Transverse colon (tissue), 4 donors: Measurements from ENCODE around the gene MAPK13. TPM values are rescaled to one million over a fixed set of nuclear protein-coding genes. Genes with fewer than 3 reads are reported as not detected.

ENCODE experiments used
- DNase-seq: peaks from one replicate; pipeline ENCODE4 v3.0.0-alpha.2; 2019
- H3K27ac ChIP-seq, 4 donors: fragments of 200-600 bp; sonication (generic); 2 replicates each; pipeline ENCODE4 v1.5.1; 2016 to 2018; ENCODE audit warnings: inconsistent platforms in 4 of 4
- H3K27me3 ChIP-seq: fragments of 200-600 bp; sonication (generic); 2 replicates; pipeline ENCODE4 v1.5.1; 2017; ENCODE audit warnings: inconsistent platforms
- H3K36me3 ChIP-seq, 4 donors: fragments of 200-600 bp; sonication (generic); 2 replicates each; pipeline ENCODE4 v1.5.1; 2017 to 2019; ENCODE audit warnings: inconsistent platforms in 4 of 4
- H3K4me1 ChIP-seq, 4 donors: fragments of 200-600 bp; sonication (generic); 2 replicates each; pipeline ENCODE4 v1.5.1; 2017 to 2020; ENCODE audit warnings: inconsistent platforms in 4 of 4
- H3K4me3 ChIP-seq, 4 donors: fragments of 200-600 bp; sonication (generic); 1 replicate in 1 of 4; 2 replicates in 3 of 4; pipeline versions ENCODE4 v1.5.1 to v1.6.1; 2017 to 2019; ENCODE audit warnings: inconsistent platforms in 4 of 4
- H3K9me3 ChIP-seq, 2 donors: fragments of 200-600 bp; sonication (generic); 2 replicates each; pipeline ENCODE4 v1.5.1; 2017 to 2019; ENCODE audit warnings: inconsistent platforms in 2 of 2
- EP300 ChIP-seq: sonication (generic); formaldehyde crosslinking; IDR thresholded peaks from one replicate; pipeline ENCODE4 v1.6.1; 2017; ENCODE audit warnings: antibody characterized with exemption, low read depth
- POLR2A ChIP-seq: fragments of 450-650 bp; IDR thresholded peaks from one replicate; pipeline ENCODE4 v1.6.1; 2016; ENCODE audit warnings: antibody characterized with exemption, mild to moderate bottlenecking, moderate library complexity
- POLR2AphosphoS5 ChIP-seq, 3 donors: sonication (generic); formaldehyde crosslinking; IDR thresholded peaks; one replicate each; pipeline ENCODE4 v1.6.1; 2016; ENCODE audit warnings: antibody characterized with exemption in 3 of 3
- WGBS, 2 donors: methylation state at CpG; one replicate each; pipeline ENCODE4 v1.1.5; 2018; ENCODE audit warnings: low coverage in 1 of 2; 5-methylcytosine and 5-hydroxymethylcytosine counted together
- in situ Hi-C, 4 donors: fragments of 200-750 bp; cut with MboI; loops; one replicate each; pipeline versions ENCODE4 v1.15.0 to v1.15.1; 2017; ENCODE audit warnings: low sequenced_read_pairs in 3 of 4, low pct_ligation_motif_present in 1 of 4, low pct_unique_long_range_greater_than_20kb in 1 of 4
- intact Hi-C: fragments of 100-400 bp; cut with DNase I; formaldehyde crosslinking; loops from one replicate; pipeline ENCODE4 v1.15.1; 2023; ENCODE audit warnings: low total_unique reads
- total RNA-seq, 4 donors: library from RNA; depleted of rRNA; stranded (reverse); fragments of >200 nt; gene quantifications; one replicate each; pipeline ENCODE4 v1.1.0, GENCODE V29; 2016
- TF ChIP-seq, protein P1 (sequence below), 5 experiments: fragments of 200-600 bp in 3 of 5; fragments of 450-650 bp in 2 of 5; sonication (generic) in 3 of 5; IDR thresholded peaks; 1 replicate in 2 of 5; 2 replicates in 3 of 5; pipeline ENCODE4 v1.5.1; 2016 to 2017; ENCODE audit warnings: antibody characterized with exemption in 5 of 5, inconsistent platforms in 3 of 5, mild to moderate bottlenecking in 2 of 5, moderate library complexity in 1 of 5

Gene MAPK13
- total RNA-seq, 4 donors from 2014 or later, result 67.7 to 200 (median 146) TPM

DNA sequence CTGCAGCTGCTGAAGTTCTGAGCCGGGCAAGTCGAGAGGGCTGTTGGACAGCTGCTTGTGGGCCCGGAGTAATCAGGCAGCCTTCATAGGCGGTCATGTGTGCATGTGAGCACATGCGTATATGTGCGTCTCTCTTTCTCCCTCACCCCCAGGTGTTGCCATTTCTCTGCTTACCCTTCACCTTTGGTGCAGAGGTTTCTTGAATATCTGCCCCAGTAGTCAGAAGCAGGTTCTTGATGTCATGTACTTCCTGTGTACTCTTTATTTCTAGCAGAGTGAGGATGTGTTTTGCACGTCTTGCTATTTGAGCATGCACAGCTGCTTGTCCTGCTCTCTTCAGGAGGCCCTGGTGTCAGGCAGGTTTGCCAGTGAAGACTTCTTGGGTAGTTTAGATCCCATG, 21.2 kb upstream of the MAPK13 start:
- peak overlapping the region in 1 of 4 donors; percentile 24 for H3K27ac ChIP-seq
- H3K36me3 ChIP-seq, result peaks cover 0 to 38% (median 3%) of the 10 kb centered on the region in 4 donors
- intact Hi-C loops (no loop called here), in situ Hi-C loops (loop anchor here in 1 of 4 donors (25.0 kb wide), 1 partner anchor 253 kb away; no protein-coding TSS in a partner anchor)
- 70 to 81% methylated on average over 7 of the region's 7 CpGs for WGBS, 2 donors
- H3K4me3 ChIP-seq, result no peak overlapping the region
- TF ChIP-seq, protein P1, sequence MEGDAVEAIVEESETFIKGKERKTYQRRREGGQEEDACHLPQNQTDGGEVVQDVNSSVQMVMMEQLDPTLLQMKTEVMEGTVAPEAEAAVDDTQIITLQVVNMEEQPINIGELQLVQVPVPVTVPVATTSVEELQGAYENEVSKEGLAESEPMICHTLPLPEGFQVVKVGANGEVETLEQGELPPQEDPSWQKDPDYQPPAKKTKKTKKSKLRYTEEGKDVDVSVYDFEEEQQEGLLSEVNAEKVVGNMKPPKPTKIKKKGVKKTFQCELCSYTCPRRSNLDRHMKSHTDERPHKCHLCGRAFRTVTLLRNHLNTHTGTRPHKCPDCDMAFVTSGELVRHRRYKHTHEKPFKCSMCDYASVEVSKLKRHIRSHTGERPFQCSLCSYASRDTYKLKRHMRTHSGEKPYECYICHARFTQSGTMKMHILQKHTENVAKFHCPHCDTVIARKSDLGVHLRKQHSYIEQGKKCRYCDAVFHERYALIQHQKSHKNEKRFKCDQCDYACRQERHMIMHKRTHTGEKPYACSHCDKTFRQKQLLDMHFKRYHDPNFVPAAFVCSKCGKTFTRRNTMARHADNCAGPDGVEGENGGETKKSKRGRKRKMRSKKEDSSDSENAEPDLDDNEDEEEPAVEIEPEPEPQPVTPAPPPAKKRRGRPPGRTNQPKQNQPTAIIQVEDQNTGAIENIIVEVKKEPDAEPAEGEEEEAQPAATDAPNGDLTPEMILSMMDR (IDR thresholded peaks at IDR 0.05), result no peak
- TF ChIP-seq POLR2AphosphoS5 (IDR thresholded peaks at IDR 0.05), result peak in 1 of 3 donors; percentile 12
- no peak for TF ChIP-seq EP300
- peak; percentile 18 for TF ChIP-seq POLR2A
- no peak for DNase-seq
- peaks cover 0 to 23% (median 2%) of the 10 kb centered on the region in 4 donors for H3K4me1 ChIP-seq
- no peaks in the 10 kb centered on the region for H3K9me3 ChIP-seq
- H3K27me3 ChIP-seq, result no peaks in the 10 kb centered on the region

DNA sequence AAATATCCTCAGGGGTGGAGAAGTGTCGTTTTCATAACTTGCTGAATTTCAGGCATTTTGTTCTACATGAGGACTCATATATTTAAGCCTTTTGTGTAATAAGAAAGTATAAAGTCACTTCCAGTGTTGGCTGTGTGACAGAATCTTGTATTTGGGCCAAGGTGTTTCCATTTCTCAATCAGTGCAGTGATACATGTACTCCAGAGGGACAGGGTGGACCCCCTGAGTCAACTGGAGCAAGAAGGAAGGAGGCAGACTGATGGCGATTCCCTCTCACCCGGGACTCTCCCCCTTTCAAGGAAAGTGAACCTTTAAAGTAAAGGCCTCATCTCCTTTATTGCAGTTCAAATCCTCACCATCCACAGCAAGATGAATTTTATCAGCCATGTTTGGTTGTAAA, 20.3 kb upstream of the MAPK13 start:
- intact Hi-C loops, result no loop called here
- WGBS, 2 donors, result 92 to 94% methylated on average over 3 of the region's 3 CpGs
- TF ChIP-seq POLR2AphosphoS5 (IDR thresholded peaks at IDR 0.05) (no peak), POLR2A (no peak), EP300 (no peak)
- TF ChIP-seq, protein P1 (IDR thresholded peaks at IDR 0.05), result no peak

DNA sequence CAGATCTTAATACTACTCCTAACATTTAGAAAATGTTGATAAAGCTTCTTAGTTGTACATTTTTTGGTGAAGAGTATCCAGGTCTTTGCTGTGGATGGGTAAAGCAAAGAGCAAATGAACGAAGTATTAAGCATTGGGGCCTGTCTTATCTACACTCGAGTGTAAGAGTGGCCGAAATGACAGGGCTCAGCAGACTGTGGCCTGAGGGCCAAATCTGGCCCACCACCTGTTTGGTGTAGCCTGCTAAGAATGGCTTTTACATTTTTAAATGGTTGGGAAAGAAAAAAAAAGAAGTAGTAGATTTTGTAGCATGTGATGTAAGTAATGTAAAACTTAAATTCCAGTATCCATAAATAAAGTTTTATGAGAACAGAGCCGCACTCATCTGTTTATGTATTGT, 19.4 kb upstream of the MAPK13 start:
- Histone ChIP-seq H3K27me3 (no peaks in the 10 kb centered on the region), H3K27ac (peak overlapping the region in 3 of 4 donors; percentile 8 to 32 (median 24)), H3K9me3 (no peaks in the 10 kb centered on the region), H3K4me3 (no peak overlapping the region), H3K4me1 (peaks cover 4 to 37% (median 10%) of the 10 kb centered on the region in 4 donors), H3K36me3 (peaks cover 0 to 38% (median 2%) of the 10 kb centered on the region in 4 donors)
- intact Hi-C loops, result no loop called here
- WGBS, 2 donors, result 67 to 71% methylated on average over 4 of the region's 4 CpGs
- in situ Hi-C loops, result loop anchor here in 1 of 4 donors (25.0 kb wide), 1 partner anchor 251 kb away; no protein-coding TSS in a partner anchor
- DNase-seq, result no peak
- TF ChIP-seq EP300 (no peak), POLR2A (no peak), POLR2AphosphoS5 (IDR thresholded peaks at IDR 0.05) (no peak)
- TF ChIP-seq, protein P1 (IDR thresholded peaks at IDR 0.05), result no peak

More for the DNA sequence above, 20.3 kb upstream of the MAPK13 start:
- DNase-seq, result no peak
- Histone ChIP-seq H3K9me3 (no peaks in the 10 kb centered on the region), H3K4me1 (peaks cover 4 to 32% (median 5%) of the 10 kb centered on the region in 4 donors), H3K36me3 (peaks cover 0 to 38% (median 2%) of the 10 kb centered on the region in 4 donors), H3K27me3 (no peaks in the 10 kb centered on the region), H3K27ac (no peak overlapping the region), H3K4me3 (no peak overlapping the region)
- in situ Hi-C loops, result loop anchor here in 1 of 4 donors (25.0 kb wide), 1 partner anchor 252 kb away; no protein-coding TSS in a partner anchor

DNA sequence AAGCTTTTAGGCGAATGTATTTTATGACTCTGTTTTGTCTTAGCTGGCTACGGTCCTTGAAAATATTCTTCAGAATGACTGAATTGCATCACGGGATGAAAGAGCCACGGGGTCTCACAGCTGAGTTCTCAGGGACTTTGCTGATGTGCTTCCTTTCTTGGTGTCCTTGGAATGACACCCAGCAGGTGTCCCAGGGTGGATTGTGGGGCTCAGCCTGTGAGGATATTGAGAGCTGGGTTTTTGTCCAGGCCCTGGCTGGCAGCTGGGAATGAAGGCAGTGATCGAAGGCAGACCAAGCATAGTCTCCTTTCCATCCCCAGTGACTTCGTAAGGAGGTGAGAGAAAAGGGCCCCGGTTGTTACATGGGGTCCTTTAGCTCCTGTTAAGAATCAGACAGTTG, 18.8 kb upstream of the MAPK13 start:
- Histone ChIP-seq H3K27ac (peak overlapping the region; percentile 8 to 32 (median 22)), H3K27me3 (no peaks in the 10 kb centered on the region), H3K9me3 (no peaks in the 10 kb centered on the region), H3K4me3 (no peak overlapping the region), H3K36me3 (peaks cover 0 to 38% (median 2%) of the 10 kb centered on the region in 4 donors), H3K4me1 (peaks cover 4 to 41% (median 12%) of the 10 kb centered on the region in 4 donors)
- DNase-seq, result no peak
- WGBS, 2 donors, result 48 to 68% methylated on average over 6 to 7 of the region's 7 CpGs
- intact Hi-C loops, result no loop called here
- TF ChIP-seq, protein P1 (IDR thresholded peaks at IDR 0.05), result no peak
- TF ChIP-seq EP300 (no peak), POLR2A (no peak), POLR2AphosphoS5 (IDR thresholded peaks at IDR 0.05) (no peak)
- in situ Hi-C loops, result loop anchor here in 1 of 4 donors (25.0 kb wide), 1 partner anchor 251 kb away; no protein-coding TSS in a partner anchor
